Measurements from ENCODE around the gene MYMX. TPM values are rescaled to one million over a fixed set of nuclear protein-coding genes. Genes with fewer than 3 reads are reported as not detected.

The MYMX gene
- total and polyA plus RNA-seq, 2 of the 13 experiments (the other 11 are each of a cell fraction or from before 2014, with no cell fraction given): not detected

DNA sequence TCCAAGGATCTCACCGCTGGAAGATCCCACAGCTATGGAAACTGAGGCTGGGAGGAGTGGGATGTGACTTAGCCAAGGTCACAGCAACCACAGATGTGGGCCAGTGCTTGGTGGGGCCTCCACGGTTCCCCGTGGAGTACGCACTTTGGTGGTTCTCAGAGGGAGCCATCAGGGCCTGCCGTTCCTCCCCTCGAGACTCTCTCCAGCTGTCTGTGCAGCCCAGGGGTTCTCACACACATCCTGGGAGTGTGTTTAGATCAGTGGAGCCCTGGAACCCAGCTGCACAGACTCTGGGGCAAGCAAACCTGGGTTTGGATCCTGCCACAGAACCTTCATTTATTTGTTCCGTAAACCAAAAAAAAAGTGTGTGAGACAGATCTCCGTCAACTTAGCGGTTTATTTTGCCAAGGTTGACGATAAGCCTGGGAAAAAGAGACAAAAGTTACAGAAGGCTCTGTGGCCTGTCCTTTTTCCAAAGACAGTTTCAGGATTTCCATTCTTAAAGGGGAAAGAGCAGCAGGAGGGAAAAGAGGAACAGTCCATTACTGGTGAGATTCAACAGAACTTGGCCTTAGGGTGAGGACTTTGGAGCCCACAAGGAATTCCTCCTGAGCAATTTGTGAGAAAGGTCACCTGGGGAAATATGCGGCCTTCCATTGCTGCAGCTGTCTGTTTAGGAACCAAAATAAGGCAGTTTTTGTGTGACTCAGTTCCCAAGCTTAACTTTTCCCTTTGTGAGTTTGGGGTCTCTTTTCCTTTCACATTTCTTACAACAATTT is 13.6 kb upstream of the MYMX start:
- FAIRE-seq (peak; percentile 49), ATAC-seq (peak; percentile 66), DNase-seq (ENCODE audit: low spot score) (no peak)
- no peaks in the 10 kb centered on the region; a peak in 2 of 5 replicates for H3K27me3 ChIP-seq (ENCODE audit: control insufficient read depth in 1 of 2, insufficient read depth in 2 of 2, low read length in 2 of 2)
- WGBS (ENCODE audit: low lambda C conversion rate): 8% methylated on average over 7 of the region's 11 CpGs
- no peaks in the 10 kb centered on the region for H3K36me3 ChIP-seq (replicated peaks in 1 of 2; ENCODE audit: control insufficient read depth in 1 of 2, insufficient read depth in 2 of 2, low read length in 2 of 2)
- no TSS peak for BruUV-seq (replicated peaks)
- no peaks in the 10 kb centered on the region for H4K20me1 ChIP-seq (ENCODE audit: insufficient read depth, low read length)
- POLR2A ChIA-PET: interaction anchor here (1.3 to 2.3 kb wide), 3 partner anchors 8 to 44 kb away, joined by 3 to 15 read pairs (median 5); partner anchors contain the start of gene HSP90AB1
- intact Hi-C loops (cut with micrococcal nuclease; ENCODE audit: unreplicated experiment): no loop called here
- peak overlapping the region; percentile 80 for H3K4me2 ChIP-seq (ENCODE audit: low read depth, low read length)
- peak overlapping the region in 2 of 3 experiments; percentile 25 to 35; a peak in 2 of 6 replicates for H3K4me3 ChIP-seq (replicated peaks in 1 of 3; ENCODE audit: insufficient read depth in 1 of 3, low read depth in 2 of 3, low read length in 3 of 3)
- peak overlapping the region; percentile 74 for H2AFZ ChIP-seq (ENCODE audit: low read length)
- H3K4me1 ChIP-seq (ENCODE audit: insufficient read depth, low read length): peaks cover 69% of the 10 kb centered on the region
- in situ Hi-C loops (cut with HindIII; ENCODE audit: extremely low pct_ligation_motif_present, low pct_unique_long_range_greater_than_20kb): no loop called here
- no peak overlapping the region for H3K27ac ChIP-seq (ENCODE audit: extremely low read length, insufficient read depth, low read length)
- H3K9me3 ChIP-seq (ENCODE audit: low read length): no peaks in the 10 kb centered on the region
- no peaks in the 10 kb centered on the region for H3K79me2 ChIP-seq (ENCODE audit: insufficient read depth, low read length)
- CTCF ChIA-PET (ENCODE audit: low intra/inter-chr PET ratio, low total read pairs): no interaction called here
- H3K9ac ChIP-seq (ENCODE audit: insufficient read depth, low read depth, low read length): peak overlapping the region; percentile 20; the same call in 1 of the 2 replicates
- TF ChIP-seq SAFB2 (CRISPR knock-in tag; IDR thresholded peaks at IDR 0.05; ENCODE audit: borderline replicate concordance, low read depth): no peak
- TF ChIP-seq ZBTB7A (CRISPR knock-in tag; IDR thresholded peaks at IDR 0.05): 0 out of 2 replicates have a peak, but pooled peaks have one; percentile 20
- peak; percentile 30; the same call in 1 of the 2 replicates for TF ChIP-seq ZMYM4 (CRISPR knock-in tag; IDR thresholded peaks at IDR 0.05)
- TF ChIP-seq PPARG (CRISPR knock-in tag; conservative IDR thresholded peaks at IDR 0.05): peak; percentile 91
- TF ChIP-seq HNF4G (IDR thresholded peaks at IDR 0.05; ENCODE audit: borderline replicate concordance, low read depth, low read length): peak; percentile 54; the same call in 1 of the 2 replicates
- no peak for TF ChIP-seq HNF4G (CRISPR knock-in tag; IDR thresholded peaks at IDR 0.05; ENCODE audit: borderline replicate concordance, low read depth)
- no peak for TF ChIP-seq HNRNPUL1 (IDR thresholded peaks at IDR 0.05; ENCODE audit: low read depth, low read length)
- TF ChIP-seq EED (CRISPR knock-in tag; IDR thresholded peaks at IDR 0.05): no peak
- TF ChIP-seq, protein P1, sequence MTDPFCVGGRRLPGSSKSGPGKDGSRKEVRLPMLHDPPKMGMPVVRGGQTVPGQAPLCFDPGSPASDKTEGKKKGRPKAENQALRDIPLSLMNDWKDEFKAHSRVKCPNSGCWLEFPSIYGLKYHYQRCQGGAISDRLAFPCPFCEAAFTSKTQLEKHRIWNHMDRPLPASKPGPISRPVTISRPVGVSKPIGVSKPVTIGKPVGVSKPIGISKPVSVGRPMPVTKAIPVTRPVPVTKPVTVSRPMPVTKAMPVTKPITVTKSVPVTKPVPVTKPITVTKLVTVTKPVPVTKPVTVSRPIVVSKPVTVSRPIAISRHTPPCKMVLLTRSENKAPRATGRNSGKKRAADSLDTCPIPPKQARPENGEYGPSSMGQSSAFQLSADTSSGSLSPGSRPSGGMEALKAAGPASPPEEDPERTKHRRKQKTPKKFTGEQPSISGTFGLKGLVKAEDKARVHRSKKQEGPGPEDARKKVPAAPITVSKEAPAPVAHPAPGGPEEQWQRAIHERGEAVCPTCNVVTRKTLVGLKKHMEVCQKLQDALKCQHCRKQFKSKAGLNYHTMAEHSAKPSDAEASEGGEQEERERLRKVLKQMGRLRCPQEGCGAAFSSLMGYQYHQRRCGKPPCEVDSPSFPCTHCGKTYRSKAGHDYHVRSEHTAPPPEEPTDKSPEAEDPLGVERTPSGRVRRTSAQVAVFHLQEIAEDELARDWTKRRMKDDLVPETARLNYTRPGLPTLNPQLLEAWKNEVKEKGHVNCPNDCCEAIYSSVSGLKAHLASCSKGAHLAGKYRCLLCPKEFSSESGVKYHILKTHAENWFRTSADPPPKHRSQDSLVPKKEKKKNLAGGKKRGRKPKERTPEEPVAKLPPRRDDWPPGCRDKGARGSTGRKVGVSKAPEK (CRISPR knock-in tag; IDR thresholded peaks at IDR 0.05; ENCODE audit: borderline replicate concordance): no peak
- peak; percentile 62 for TF ChIP-seq ZBED4 (CRISPR knock-in tag; IDR thresholded peaks at IDR 0.05; ENCODE audit: borderline replicate concordance)
- TF ChIP-seq ZFY (CRISPR knock-in tag; IDR thresholded peaks at IDR 0.05): no peak
- TF ChIP-seq MEIS2 (CRISPR knock-in tag; IDR thresholded peaks at IDR 0.05): 0 out of 2 replicates have a peak, but pooled peaks have one; percentile 5
- no peak for TF ChIP-seq RBFOX2 (IDR thresholded peaks at IDR 0.05; ENCODE audit: low read depth, low read length)
- TF ChIP-seq ZNF543 (CRISPR knock-in tag; IDR thresholded peaks at IDR 0.05): 0 out of 2 replicates have a peak, but pooled peaks have one; percentile 39
- no peak for TF ChIP-seq TEAD3 (CRISPR knock-in tag; optimal IDR thresholded peaks at IDR 0.05; ENCODE audit: borderline replicate concordance)
